PC-9 (cell line): ENCODE results near the gene C2orf15. TPM values are rescaled to one million over a fixed set of nuclear protein-coding genes. Genes with fewer than 3 reads are reported as not detected.
A peak's percentile ranks its signal among the peaks of the same experiment; 100 is the strongest.

ENCODE experiments used
- BruUV-seq: library from RNA; stranded (reverse); fragments of 400-500 nt; replicated peaks from 2 replicates; lab custom pipeline; 2021; lab: Mats Ljungman, UMichigan
- CTCF ChIA-PET: fragments of 300-600 bp; sonication (Branson Sonifier 250); formaldehyde crosslinking; loops from one replicate; lab custom pipeline; 2022; ENCODE audit warnings: antibody characterized with exemption; lab: Charles Lee
- POLR2A ChIA-PET: fragments of 300-600 bp; sonication (Branson Sonifier 250); formaldehyde crosslinking; loops from one replicate; lab custom pipeline; 2022; ENCODE audit warnings: antibody characterized with exemption; ENCODE audit not compliant: unreplicated experiment; lab: Charles Lee
- DNase-seq, 2 experiments: peaks; one replicate each; pipeline versions ENCODE4 v3.0.0 to v3.0.0-alpha.2; 2015 to 2022; ENCODE audit warnings: mixed read lengths in 1 of 2
- H2AFZ ChIP-seq: fragments of 200-600 bp; sonication (generic); 2 replicates; pipeline ENCODE4 v1.8.1; 2017; ENCODE audit warnings: antibody characterized with exemption
- H3F3A ChIP-seq: fragments of 200-600 bp; sonication (generic); 2 replicates; pipeline ENCODE4 v1.8.1; 2017; ENCODE audit warnings: antibody characterized with exemption, mild to moderate bottlenecking, low read depth; ENCODE audit not compliant: insufficient read depth
- H3K27ac ChIP-seq: fragments of 200-600 bp; sonication (generic); 2 replicates; pipeline ENCODE4 v1.6.1; 2016; ENCODE audit warnings: mixed run types
- H3K27me3 ChIP-seq: fragments of 200-600 bp; sonication (generic); 2 replicates; pipeline ENCODE4 v1.6.1; 2016; ENCODE audit warnings: low read depth, mixed run types; ENCODE audit not compliant: insufficient read depth
- H3K36me3 ChIP-seq: fragments of 200-600 bp; sonication (generic); 2 replicates; pipeline ENCODE4 v1.6.1; 2016; ENCODE audit warnings: low read depth, mixed run types
- H3K4me1 ChIP-seq: fragments of 200-600 bp; sonication (generic); replicated peaks from 2 replicates; pipeline ENCODE4 v1.6.1; 2016; ENCODE audit warnings: mixed run types; ENCODE audit not compliant: insufficient read depth
- H3K4me2 ChIP-seq: fragments of 200-600 bp; sonication (generic); 2 replicates; pipeline ENCODE4 v1.6.1; 2017; ENCODE audit warnings: mixed run types
- H3K4me3 ChIP-seq: fragments of 200-600 bp; sonication (generic); 2 replicates; pipeline ENCODE4 v1.6.1; 2016; ENCODE audit warnings: mixed run types
- H3K79me2 ChIP-seq: fragments of 200-600 bp; sonication (generic); 2 replicates; pipeline ENCODE4 v1.6.1; 2017; ENCODE audit warnings: low read depth, mixed run types
- H3K9me2 ChIP-seq: fragments of 200-600 bp; sonication (generic); 2 replicates; pipeline ENCODE4 v1.8.1; 2017; ENCODE audit warnings: mild to moderate bottlenecking; ENCODE audit not compliant: insufficient read depth
- H3K9me3 ChIP-seq: fragments of 200-600 bp; sonication (generic); 2 replicates; pipeline ENCODE4 v1.8.1; 2016; ENCODE audit warnings: low read depth; ENCODE audit not compliant: insufficient read depth
- H4K20me1 ChIP-seq: fragments of 200-600 bp; sonication (generic); 2 replicates; pipeline ENCODE4 v1.8.1; 2017; ENCODE audit not compliant: insufficient read depth
- EZH2 ChIP-seq: fragments of 200-600 bp; sonication (generic); IDR thresholded peaks from 2 replicates; pipeline ENCODE4 v1.8.0; 2017; ENCODE audit warnings: antibody characterized with exemption, low read depth
- intact Hi-C: fragments of 100-400 bp; cut with micrococcal nuclease; formaldehyde crosslinking; loops from one replicate; pipeline ENCODE4 v1.10.0; 2022; ENCODE audit not compliant: unreplicated experiment
- total RNA-seq: library from RNA; stranded (reverse); gene quantifications from 2 replicates; pipeline ENCODE4 v1.2.3, GENCODE V29; 2021
- TF ChIP-seq, protein P1 (sequence below): fragments of 200-600 bp; sonication (generic); conservative IDR thresholded peaks from 2 replicates; pipeline ENCODE4 v1.6.1; 2017; ENCODE audit warnings: mixed run types, antibody characterized with exemption, mild to moderate bottlenecking, moderate library complexity

The C2orf15 gene
- total RNA-seq, 1 experiment from 2014 or later = 18.0 TPM

DNA sequence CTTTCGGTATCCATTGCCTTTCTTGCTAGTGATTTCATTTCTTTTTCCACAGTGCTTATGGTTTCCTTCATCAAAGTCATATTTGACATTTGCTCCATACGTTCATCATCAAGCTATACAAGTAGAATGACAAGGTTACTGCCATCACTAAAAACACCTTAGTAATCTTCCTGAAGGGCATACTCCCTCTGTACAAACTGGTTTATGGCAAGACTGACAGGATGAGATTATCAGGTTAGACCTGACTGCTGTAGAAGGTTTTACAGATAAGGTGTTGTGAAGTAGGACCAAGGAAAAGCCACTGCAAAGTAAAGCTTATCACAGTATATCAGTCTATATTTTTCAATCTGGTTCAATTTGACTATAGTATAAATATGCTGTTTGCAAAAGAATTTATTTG, 37.5 kb upstream of the C2orf15 start:
- Histone ChIP-seq H3K9me3 (no peaks in the 10 kb centered on the region), H2AFZ (no peak overlapping the region), H3K4me3 (no peak overlapping the region), H4K20me1 (no peaks in the 10 kb centered on the region), H3K27ac (no peak overlapping the region), H3K4me1 (no peaks in the 10 kb centered on the region), H3F3A (no peaks in the 10 kb centered on the region), H3K36me3 (no peaks in the 10 kb centered on the region), H3K4me2 (no peak overlapping the region), H3K27me3 (no peaks in the 10 kb centered on the region), H3K9me2 (no peaks in the 10 kb centered on the region), H3K79me2 (no peaks in the 10 kb centered on the region)
- DNase-seq = no peak
- POLR2A ChIA-PET = no interaction called here
- intact Hi-C loops = no loop called here
- BruUV-seq = no TSS peak
- no peak for TF ChIP-seq EZH2
- TF ChIP-seq, protein P1, sequence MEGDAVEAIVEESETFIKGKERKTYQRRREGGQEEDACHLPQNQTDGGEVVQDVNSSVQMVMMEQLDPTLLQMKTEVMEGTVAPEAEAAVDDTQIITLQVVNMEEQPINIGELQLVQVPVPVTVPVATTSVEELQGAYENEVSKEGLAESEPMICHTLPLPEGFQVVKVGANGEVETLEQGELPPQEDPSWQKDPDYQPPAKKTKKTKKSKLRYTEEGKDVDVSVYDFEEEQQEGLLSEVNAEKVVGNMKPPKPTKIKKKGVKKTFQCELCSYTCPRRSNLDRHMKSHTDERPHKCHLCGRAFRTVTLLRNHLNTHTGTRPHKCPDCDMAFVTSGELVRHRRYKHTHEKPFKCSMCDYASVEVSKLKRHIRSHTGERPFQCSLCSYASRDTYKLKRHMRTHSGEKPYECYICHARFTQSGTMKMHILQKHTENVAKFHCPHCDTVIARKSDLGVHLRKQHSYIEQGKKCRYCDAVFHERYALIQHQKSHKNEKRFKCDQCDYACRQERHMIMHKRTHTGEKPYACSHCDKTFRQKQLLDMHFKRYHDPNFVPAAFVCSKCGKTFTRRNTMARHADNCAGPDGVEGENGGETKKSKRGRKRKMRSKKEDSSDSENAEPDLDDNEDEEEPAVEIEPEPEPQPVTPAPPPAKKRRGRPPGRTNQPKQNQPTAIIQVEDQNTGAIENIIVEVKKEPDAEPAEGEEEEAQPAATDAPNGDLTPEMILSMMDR = no peak
- CTCF ChIA-PET = no interaction called here

- no peak overlapping the region for H3K4me3 ChIP-seq
- H3K4me2 ChIP-seq = no peak overlapping the region
- no peaks in the 10 kb centered on the region for H3K4me1 ChIP-seq
- POLR2A ChIA-PET = no interaction called here
- TF ChIP-seq EZH2 = no peak
- TF ChIP-seq, protein P1 = no peak
- no TSS peak for BruUV-seq
- H3K9me3 ChIP-seq = no peaks in the 10 kb centered on the region
- no peaks in the 10 kb centered on the region for H3K27me3 ChIP-seq
- no peaks in the 10 kb centered on the region for H3K79me2 ChIP-seq
- H3F3A ChIP-seq = no peaks in the 10 kb centered on the region
- no peaks in the 10 kb centered on the region for H3K9me2 ChIP-seq
- H4K20me1 ChIP-seq = no peaks in the 10 kb centered on the region
- H3K27ac ChIP-seq = no peak overlapping the region
- intact Hi-C loops = no loop called here
- DNase-seq = no peak
- CTCF ChIA-PET = no interaction called here
- peak overlapping the region; percentile 11; the same call in 1 of the 2 replicates for H2AFZ ChIP-seq
- H3K36me3 ChIP-seq = no peaks in the 10 kb centered on the region
Observed at GRCh38 chr2:99106913-99107312, 34.6 kb upstream of the C2orf15 start.

GRCh38 chr2:99111236-99111635, 30.3 kb upstream of the C2orf15 start:
- Histone ChIP-seq H3K4me3 (no peak overlapping the region), H3K27ac (no peak overlapping the region), H3K27me3 (no peaks in the 10 kb centered on the region), H3K9me3 (no peaks in the 10 kb centered on the region), H3K9me2 (no peaks in the 10 kb centered on the region; the same call in 1 of the 2 replicates), H4K20me1 (no peaks in the 10 kb centered on the region), H3K4me1 (no peaks in the 10 kb centered on the region), H3K36me3 (no peaks in the 10 kb centered on the region), H2AFZ (no peak overlapping the region), H3K79me2 (no peaks in the 10 kb centered on the region), H3K4me2 (no peak overlapping the region), H3F3A (no peaks in the 10 kb centered on the region)
- no peak for DNase-seq
- POLR2A ChIA-PET = no interaction called here
- TF ChIP-seq EZH2 = no peak
- TF ChIP-seq, protein P1 = no peak
- CTCF ChIA-PET = no interaction called here
- BruUV-seq = no TSS peak
- intact Hi-C loops = no loop called here
